ENCODE results near the gene SRPK2.

Gene SRPK2

DNA sequence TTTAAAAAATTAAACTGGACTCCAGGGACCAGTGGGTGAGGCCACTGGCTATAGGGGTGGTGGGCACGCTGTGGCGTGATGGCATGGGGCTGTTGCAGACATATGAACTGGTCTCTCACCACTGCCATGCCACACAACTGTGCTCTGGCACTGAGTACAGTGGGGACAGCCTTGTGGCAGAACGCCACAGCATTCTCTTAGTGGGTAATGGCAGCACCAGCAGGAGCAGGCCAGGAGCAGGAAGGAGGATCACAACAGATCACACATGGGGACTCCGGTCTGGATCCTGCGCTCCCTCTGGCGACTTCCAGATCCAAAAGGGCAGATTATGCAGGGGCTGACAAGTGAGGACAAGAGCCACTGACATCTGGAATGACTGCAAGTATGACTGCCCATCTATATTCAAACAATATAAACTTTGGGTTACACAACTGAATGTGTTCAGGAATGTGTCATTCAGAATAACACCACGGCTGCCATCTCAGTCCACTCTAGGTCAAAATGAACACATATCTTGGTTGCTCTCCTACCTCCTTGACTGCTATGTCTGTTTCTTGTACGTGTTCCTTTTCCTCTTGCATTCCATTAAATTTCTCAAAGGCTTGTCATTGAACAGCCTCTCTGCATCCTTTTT is 198.7 kb downstream of the SRPK2 start:
- TF ChIP-seq GATA3 (IDR thresholded peaks at IDR 0.05; ENCODE audit: low read depth, low read length) (no peak), GATA2 (IDR thresholded peaks at IDR 0.05; ENCODE audit: low read depth, low read length) (no peak)

GRCh38 chr7:105188201-105188600 is 200.5 kb downstream of the SRPK2 start:
- no peak for TF ChIP-seq GATA2 (IDR thresholded peaks at IDR 0.05; ENCODE audit: low read depth, low read length)
- no peak for TF ChIP-seq GATA3 (IDR thresholded peaks at IDR 0.05; ENCODE audit: low read depth, low read length)

DNA sequence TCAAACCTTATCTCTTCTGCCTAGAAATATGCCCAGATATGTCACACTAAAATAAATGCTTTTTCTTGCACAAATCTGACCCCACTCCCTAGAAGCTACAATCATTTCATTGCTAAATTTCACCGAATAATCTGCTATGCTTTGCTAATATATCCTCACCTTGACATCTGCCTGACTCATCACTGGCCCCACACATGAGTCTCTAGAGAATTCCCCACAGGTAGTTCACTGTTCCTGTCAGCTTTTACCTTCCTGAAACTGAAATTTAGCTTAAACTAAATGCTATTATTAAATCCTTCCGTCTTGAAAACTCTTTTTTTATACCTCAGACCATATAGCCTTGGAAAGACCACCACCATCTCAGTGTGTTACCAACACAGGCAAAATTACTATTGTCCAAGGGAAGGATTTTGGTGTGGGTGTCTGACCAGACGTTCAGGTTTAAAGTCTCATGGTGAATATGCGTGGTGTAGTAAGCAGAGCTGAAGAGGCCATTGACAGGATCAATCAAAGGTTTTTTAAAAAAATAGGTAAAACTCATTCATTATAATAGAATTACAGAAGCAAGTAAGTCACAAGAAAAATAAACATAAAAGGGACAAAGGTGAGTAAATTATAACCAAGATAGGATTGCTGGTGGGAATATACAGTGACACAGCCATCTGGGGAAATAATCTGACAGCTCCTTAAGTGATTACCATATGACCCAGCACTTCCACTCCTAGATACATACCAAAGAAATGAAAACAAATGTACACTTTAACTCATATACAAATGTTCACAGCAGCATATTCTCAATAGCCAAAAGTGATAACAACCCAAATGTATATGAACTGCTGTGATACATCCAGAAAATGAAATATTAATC is 201.2 kb downstream of the SRPK2 start:
- TF ChIP-seq GATA3 (IDR thresholded peaks at IDR 0.05; ENCODE audit: low read depth, low read length) = no peak
- no peak for TF ChIP-seq GATA2 (IDR thresholded peaks at IDR 0.05; ENCODE audit: low read depth, low read length)

DNA sequence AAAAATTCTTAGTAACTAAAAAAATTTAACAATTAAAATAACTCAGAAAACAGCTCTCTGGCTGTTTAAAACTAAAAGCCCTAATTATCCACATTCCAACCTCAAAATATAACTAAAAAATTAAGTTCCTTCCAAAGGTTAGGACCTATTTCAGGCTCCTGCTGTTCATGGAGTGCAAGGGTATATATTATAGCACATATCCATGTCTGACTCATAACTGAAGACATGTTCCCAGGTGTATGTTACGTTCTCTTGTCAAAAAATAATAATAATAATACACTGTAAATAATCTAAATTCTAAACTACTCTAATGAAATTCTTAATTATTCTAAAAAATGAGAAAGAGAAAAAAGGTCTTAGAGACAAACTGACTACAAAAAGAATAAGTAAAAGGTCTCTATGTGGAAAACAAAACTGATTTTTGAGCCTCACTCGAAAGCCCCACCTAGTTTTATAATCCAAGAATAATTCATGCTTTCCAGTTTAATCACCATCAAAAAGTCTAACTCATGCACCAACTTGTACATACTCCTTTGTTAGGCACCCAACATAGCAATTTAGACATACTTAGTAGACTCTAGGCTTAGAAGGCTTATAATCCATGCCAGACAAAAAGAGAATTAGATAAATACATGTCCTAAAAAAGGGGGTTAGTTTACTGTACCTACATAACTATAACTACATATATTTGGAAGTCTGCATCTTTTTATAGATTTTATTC is 203.3 kb downstream of the SRPK2 start:
- no peak for TF ChIP-seq GATA3 (IDR thresholded peaks at IDR 0.05; ENCODE audit: low read depth, low read length)
- no peak for TF ChIP-seq GATA2 (IDR thresholded peaks at IDR 0.05; ENCODE audit: low read depth, low read length)

DNA sequence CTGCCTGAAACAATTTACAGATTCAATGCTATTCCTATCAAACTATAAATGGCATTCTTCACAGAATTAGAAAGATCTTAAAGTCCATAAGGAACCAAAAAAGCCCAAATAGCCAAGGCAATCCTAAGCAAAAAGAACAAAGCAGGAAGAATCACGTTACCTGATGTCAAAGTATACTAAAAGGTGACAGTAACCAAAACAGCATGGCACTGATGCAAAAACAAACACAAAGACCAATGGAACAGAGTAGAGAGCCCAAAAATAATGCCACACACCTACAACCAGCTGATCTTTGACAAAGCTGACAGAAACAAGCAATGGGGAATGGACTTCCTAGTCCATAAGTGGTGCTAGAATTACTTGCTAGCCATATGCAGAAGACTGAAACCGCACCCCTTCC is 208.7 kb downstream of the SRPK2 start:
- no peak for TF ChIP-seq GATA2 (IDR thresholded peaks at IDR 0.05; ENCODE audit: low read depth, low read length)

GRCh38 chr7:105178928-105179541 is 209.7 kb downstream of the SRPK2 start:
- no peak for TF ChIP-seq GATA3 (IDR thresholded peaks at IDR 0.05; ENCODE audit: low read depth, low read length)
- no peak for TF ChIP-seq GATA2 (IDR thresholded peaks at IDR 0.05; ENCODE audit: low read depth, low read length)

GRCh38 chr7:105178177-105178576 is 210.5 kb downstream of the SRPK2 start:
- TF ChIP-seq GATA2 (IDR thresholded peaks at IDR 0.05; ENCODE audit: low read depth, low read length) = no peak
- no peak for TF ChIP-seq GATA3 (IDR thresholded peaks at IDR 0.05; ENCODE audit: low read depth, low read length)

DNA sequence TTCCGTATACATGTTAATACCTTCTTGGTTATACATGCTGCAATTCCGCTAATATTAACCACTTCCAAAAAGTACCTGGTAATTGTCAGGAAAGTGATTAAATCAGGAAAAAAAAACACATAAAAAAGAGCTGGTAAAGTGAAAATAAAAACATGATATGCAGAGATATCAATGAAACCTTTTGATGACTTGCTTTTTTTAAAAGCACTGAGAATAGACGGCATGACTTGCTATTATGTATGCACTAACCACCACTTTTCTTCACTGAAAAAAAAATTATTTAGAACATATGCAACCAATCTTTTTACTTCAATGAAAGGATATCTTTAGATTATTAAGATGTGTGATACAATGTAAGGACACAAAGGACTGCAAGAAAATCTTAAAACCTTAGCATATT is 211.7 kb downstream of the SRPK2 start:
- TF ChIP-seq GATA2 (IDR thresholded peaks at IDR 0.05; ENCODE audit: low read depth, low read length) (no peak), GATA3 (IDR thresholded peaks at IDR 0.05; ENCODE audit: low read depth, low read length) (no peak)

DNA sequence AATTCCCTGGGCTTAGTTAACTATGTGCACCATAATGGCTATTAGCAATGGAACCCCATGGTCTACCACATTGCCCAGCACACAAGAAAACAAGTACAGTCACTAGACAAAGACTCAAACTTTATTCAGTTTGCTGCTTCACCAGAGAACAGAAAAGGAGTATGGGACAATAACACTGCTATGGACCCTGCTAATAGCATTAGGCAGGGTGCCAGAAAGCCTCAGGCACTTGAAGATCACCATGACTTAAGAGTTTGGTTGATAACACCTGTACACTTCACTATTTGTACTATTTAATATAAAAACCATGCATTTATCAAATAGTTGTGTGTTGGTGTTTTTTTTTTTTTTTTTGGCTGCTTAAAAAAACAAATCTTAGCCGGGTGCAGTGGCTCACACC is 215.1 kb downstream of the SRPK2 start:
- TF ChIP-seq GATA3 (IDR thresholded peaks at IDR 0.05; ENCODE audit: low read depth, low read length) (no peak), GATA2 (IDR thresholded peaks at IDR 0.05; ENCODE audit: low read depth, low read length) (no peak)

DNA sequence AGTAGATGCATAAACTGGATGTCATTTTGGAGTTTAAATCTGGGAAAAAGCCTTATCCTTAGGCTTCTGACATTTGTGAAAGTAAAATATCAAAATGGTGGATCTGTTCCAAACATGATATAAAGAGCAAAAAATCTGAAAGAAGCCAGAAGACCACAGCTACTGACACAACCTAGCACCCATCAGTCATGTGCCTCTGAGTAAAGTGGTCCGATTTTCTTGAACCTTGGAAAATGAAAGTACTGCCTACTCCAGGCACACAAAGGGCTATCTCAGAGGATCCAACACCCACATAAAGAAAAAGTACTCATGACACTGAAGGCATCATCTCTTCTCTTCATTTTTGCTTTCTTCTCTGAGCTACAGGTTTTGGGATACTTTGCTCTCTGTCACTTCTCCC is 224.0 kb downstream of the SRPK2 start:
- TF ChIP-seq GATA3 (IDR thresholded peaks at IDR 0.05; ENCODE audit: low read depth, low read length) = no peak
- no peak for TF ChIP-seq GATA2 (IDR thresholded peaks at IDR 0.05; ENCODE audit: low read depth, low read length)

DNA sequence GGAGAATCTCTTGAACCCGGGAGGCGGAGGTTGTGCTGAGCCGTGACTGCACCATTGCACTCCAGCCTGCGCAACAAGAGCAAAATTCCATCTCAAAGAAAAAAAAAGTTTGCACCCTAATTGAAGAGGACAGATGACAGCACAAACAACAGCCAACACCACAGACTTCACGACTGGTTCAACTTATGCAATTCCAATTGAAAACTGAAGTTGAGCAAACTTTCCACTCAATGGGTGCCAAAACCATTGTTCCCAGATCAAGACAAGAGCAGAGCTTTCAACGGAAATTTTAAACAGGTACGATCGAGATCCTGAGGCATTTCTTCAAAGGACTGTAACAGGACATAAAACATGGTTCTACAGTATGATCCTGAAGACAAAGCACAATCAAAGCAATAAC is 225.0 kb downstream of the SRPK2 start:
- TF ChIP-seq GATA3 (IDR thresholded peaks at IDR 0.05; ENCODE audit: low read depth, low read length) = no peak
- TF ChIP-seq GATA2 (IDR thresholded peaks at IDR 0.05; ENCODE audit: low read depth, low read length) = no peak

DNA sequence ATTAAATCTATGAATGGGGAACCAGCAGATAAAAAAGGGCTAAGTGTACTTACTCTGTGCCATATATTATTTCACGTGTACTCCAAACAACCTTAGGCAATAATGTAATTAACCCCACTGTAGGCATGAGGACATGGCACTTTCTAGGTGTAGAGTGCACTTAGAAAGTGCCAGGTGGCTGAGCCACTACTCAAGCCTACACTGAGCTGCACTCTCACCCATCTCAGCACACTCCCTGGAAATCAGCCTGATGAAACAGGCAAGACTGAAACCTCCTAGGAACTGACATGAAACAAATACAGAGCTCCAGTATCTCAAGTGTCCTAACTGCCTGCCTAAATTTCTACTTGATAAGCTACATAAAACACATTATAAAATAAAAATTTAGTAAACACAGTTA is 227.4 kb downstream of the SRPK2 start:
- no peak for TF ChIP-seq GATA3 (IDR thresholded peaks at IDR 0.05; ENCODE audit: low read depth, low read length)
- TF ChIP-seq GATA2 (IDR thresholded peaks at IDR 0.05; ENCODE audit: low read depth, low read length) = no peak

- TF ChIP-seq GATA3 (IDR thresholded peaks at IDR 0.05; ENCODE audit: low read depth, low read length) (no peak), GATA2 (IDR thresholded peaks at IDR 0.05; ENCODE audit: low read depth, low read length) (no peak)
Observed at GRCh38 chr7:105157278-105157677, 231.4 kb downstream of the SRPK2 start.

GRCh38 chr7:105156731-105157130 is 232.0 kb downstream of the SRPK2 start:
- no peak for TF ChIP-seq GATA3 (IDR thresholded peaks at IDR 0.05; ENCODE audit: low read depth, low read length)
- TF ChIP-seq GATA2 (IDR thresholded peaks at IDR 0.05; ENCODE audit: low read depth, low read length) = no peak
